NCI-H2196 treated with DMSO at 0.1 percent for 48 hours (cell line): Measurements from ENCODE around the gene SLC35F4.

Experiments used
- DNase-seq: peaks from one replicate; lab custom pipeline; 2025; ENCODE audit not compliant: unreplicated experiment; lab: John Stamatoyannopoulos, UW

Gene SLC35F4

DNA sequence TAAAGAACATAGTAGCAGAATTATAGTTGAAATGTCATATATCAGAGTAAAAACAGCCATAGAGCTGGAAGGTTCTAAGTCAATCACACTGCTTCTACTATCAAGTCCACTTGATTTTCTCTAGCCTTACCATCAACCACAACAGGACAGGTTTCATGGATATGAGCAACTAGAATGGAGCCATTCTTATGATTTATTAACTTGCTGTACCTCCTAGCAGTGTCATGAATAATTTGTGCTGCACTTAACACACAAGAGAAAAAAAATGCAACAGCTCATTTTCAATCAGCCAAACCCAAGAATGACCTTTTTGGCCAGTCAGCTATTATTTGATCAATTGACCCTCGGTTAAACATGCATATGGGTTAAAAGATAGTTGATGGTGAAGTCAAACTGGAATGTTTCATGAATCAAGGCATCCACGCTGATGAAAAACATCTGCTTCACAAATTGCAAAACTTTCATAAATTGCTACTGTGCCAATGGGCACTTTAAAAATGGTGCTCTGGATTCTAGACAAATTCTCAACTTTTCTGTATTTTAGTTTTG, 316.8 kb downstream of the SLC35F4 start:
- no peak for DNase-seq

DNA sequence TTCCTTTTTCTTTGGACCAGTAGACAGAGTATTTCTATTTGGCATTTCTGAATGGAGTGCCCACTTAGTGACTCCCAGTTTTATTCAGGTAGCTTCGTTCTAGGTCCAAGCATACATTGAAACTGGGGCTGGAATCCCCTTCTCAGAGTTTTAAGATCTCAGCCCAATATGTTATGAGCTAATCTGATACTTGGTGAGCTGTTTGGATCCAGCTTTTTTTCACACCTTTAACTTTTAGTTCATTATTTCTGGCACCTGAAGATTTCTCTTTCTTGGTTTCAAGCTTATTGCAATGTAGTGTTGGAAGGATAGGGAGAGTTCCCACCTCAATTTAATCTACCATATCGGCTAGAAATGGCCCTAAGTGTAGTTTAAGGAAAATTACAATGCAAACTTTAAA, 318.8 kb downstream of the SLC35F4 start:
- DNase-seq = no peak

DNA sequence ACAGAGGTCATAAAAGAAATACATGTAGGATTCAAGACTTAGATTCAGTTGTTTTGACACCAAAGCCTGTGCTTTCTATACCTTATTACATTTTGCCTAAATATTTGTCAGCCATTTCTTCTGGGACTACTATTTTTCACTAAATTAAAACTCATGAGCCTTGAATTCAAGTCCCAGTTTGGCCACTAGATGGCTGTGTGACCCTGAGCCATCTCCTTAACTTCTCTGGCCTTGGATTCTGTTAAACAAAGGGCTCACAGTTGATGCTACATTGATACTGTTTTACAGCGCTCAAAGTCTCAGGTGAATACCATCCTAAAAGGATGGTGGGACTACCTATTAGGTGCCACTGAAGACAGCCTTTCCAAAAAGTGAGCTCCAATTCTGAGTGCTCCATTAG, 332.7 kb downstream of the SLC35F4 start:
- no peak for DNase-seq

DNA sequence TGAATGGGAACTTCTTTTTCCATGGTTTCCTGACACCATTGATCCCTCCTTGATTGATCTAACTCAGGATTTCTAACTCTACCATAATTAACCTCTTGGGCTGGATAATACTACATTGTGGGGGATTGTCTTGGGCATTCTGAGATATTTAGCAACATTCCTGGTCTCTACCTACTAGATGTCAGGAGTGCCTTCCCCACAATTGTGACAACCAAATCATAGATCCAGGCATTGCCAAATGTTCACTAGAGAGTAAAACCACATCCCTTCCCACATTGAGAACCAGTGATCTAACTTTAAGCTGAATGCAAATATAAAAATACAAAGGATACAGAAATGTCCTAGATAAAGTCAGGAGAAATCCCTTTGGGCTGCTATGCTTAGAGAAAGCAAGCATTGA, 335.3 kb downstream of the SLC35F4 start:
- no peak for DNase-seq

DNA sequence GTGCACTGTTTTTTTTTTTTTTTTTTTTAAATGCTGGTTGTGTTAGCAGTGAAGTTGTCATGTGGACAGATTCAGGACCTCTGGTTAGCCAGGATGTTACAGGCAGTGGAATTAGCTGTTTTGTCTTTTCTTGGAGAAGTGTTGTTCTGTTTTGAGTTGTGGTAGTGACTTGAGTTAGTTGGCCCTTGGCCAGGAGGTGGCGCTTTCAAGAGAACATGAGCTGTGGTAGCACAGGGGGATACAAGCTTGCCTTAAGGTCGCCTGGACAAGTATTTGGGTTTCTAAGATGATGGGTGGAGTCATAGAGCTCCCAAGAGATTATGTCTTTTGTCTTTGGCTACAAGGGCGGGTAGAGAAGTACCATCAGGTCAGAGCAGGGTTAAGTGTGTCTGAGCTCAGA, 338.9 kb downstream of the SLC35F4 start:
- DNase-seq = no peak

DNA sequence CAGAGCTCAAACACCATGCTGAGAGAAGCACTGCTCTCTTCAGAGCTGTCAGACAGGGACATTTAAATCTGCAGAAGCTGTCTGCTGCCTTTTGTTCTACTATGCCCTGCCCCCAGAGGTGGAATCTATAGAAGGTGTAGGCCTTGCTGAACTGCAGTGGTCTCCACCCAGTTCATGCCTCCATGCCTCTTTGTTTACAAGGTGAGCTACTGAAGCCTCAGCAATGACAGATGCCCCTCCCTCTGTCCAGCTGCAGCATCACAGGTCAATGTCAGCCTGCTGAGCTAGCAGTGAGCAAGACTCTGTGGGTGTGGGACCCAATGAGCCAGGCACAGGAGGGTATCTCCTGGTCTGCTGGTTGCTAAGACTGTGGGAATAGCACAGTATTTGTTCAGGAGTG, 346.8 kb downstream of the SLC35F4 start:
- no peak for DNase-seq
